Stimulated activated CD4-positive, alpha-beta T cell treated with anti-CD3 and anti-CD28 coated beads, Interleukin-15, amount 100 ng/mL, for 48 hours (primary cell): Measurements from ENCODE around the gene TENM3.

Experiments used
- DNase-seq, 2 donors: peaks; one replicate each; pipeline ENCODE4 v3.0.0-alpha.2; 2020; ENCODE audit warnings: low read depth in 2 of 2

The TENM3 gene

DNA sequence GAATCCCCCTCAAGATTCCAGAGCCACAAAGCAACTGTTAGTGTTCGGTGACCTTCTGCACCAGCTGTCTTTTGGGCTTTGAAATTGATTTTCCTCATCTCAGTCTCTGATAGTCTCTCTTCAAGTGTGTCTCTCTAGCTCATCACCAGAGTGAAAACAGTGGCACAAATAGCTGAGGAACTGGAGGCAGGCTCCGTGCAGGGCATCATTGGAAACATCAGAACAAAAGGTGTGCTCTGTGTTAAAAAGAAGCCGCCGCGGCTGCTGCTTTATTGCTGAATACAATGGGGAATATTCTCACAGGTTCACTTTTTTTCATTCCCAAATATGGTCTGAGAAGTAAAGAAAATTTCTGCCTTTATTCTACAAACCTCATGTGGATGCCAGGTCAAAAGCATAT lies 376.5 kb downstream of the TENM3 start:
- DNase-seq: no peak

DNA sequence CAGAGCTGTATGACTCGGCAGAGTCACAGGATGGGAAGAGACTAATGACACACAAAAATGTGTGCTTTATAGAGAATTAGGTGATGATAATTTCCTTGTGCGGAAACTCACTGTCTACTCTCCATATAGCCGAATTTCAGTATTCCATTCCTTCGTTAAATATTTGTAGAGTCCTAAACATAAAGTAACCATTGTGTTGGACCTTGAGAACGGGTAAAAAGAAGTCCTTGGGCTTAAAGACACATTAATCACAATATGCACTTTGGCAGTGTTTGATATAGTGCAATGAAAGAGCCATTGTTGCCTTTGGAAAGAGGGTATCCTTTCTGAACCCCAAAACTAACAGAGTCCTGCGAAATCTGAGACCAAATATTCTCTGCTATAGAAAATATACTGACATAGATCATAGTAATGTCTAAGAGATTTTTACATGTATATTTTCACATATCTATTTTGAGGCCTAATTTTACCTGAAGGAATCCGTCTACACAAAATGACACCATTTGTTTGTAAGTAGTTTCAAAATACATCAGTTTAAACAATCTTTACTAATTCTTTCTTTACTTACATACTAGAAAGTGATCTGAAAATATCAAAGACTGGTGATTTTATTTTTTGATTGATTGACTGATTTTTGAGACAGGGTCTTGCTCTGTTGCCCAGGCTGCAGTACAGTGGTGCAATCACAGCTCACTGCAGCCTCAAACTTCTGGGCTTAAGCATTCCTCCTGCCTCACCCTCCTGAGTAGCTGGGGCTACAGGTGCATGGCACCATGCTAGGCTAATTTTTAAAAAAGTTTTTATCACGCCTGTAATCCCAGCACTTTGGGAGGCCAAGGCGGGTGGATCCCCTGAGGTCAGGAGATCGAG lies 377.1 kb downstream of the TENM3 start:
- no peak for DNase-seq

DNA sequence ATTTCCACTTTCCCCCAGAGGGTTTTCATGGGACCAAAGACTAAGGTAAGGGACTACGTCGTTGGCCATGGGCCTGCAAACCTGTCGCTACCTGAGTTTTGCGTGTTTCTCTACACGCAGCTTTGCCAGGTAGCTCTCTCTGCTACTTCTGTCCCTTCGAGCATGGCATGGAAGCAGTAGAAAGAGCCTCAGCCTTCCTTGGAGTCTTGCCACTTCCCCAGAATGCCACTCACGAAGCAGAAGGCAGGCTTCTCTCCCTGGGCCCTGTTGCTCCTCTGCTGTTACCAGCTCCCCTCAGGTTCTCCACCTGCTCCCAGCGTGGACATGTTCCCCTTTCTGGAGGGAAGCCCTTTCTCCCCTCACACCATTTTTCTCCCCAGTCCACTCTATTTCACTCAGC lies 381.1 kb downstream of the TENM3 start:
- no peak for DNase-seq

DNA sequence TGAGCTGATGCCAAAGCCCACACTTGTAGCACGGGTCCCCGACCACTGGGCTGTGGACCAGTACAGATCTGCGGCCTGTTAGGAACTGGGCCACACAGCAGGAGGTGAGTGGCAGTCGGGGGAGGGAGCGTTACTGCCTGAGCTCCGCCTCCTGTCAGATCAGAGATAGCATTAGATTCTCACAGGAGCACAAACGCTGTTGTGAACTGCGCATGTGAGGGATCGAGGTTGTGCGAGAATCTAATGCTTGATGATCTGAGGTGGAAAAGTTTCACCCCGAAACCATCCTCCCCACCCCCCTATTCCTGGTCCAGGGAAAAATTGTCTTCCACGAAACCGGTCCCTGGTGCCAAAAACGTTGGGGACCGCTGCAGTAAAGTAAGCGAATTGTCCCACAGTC lies 382.0 kb downstream of the TENM3 start:
- DNase-seq: no peak

DNA sequence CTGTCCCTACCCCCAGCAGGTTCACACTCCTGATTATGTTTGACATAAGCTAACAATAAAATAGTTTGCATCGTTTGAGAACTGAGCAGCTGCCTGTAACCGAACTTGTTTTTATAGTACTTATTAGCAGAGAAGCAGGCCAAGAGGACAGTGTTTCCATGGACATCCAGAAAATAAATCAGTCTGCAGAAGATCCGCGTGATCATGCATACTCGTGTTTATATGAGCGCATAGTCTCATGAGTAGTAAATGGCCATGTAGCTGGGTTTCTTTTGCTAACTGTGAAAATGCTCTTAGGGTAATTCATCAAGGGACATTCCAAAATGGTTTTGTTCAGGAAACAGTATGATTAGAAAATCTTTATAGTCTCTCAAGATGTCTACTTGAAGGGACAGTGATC lies 384.8 kb downstream of the TENM3 start:
- DNase-seq: no peak

DNA sequence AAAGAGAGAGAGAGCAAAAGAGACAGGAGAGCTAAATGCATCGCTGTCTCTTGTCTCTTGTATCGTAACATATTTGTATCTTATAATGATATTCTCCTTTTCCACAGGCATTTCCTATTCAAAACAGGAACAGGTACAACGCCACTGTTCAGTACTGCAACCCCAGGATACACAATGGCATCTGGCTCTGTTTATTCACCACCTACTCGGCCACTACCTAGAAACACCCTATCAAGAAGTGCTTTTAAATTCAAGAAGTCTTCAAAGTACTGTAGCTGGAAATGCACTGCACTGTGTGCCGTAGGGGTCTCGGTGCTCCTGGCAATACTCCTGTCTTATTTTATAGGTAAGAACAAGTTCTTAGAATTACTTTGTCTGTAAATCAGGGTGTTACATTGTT lies 385.3 kb downstream of the TENM3 start:
- DNase-seq: no peak

DNA sequence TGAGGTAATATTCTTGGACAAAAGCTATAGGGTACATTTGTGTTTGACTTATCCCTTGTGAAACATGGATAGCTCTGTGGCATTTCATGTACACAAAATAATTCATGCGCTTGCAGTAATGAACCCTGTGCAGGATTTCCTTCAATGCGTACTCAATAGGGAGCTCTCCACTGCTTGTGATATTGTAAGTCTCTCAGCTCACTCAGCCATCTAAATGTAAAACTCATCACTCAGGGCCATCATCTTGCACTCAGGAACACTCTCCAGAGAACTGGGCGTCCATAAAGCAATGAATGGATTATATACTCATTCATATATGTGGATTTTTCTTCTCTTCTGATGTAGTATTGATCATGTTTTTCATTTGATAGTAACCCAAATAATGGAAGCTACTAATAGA lies 385.9 kb downstream of the TENM3 start:
- DNase-seq: no peak

DNA sequence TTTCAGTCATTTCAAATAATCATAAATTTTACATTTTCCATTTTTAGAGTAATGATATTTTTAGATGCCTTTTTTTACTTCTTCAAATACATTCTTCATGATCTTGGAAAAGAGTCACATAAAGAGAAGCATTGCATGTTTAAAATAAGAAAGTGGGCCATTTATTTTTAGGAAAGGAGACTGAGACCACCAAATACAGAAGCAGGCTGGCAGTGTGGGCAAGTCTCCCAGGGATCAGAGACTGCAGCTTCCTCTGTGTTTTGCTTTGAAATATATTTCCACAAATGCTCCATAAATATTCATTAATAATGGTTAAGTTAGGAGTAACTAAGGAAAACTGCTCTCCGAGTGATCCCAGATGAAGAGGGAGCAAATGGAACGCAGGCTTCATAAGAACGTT lies 397.3 kb downstream of the TENM3 start:
- no peak for DNase-seq

DNA sequence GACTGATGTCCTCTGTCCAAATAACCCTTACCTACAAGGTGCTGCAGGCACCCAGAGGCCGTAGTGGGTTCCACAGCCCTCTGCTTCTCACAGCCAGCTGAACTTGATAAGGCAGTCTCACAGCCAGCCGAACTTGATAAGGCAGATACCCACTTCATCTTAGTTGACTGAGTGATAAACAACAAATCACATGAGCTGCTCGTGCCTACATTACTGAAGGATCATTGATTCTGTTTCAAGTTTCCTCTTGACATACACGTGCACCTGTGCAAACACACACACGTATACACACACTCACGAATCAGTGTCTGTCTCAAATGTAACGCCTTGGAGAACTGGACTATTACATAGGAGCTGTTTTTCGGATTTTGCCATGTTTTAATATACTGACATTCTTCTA lies 397.7 kb downstream of the TENM3 start:
- DNase-seq: no peak

DNA sequence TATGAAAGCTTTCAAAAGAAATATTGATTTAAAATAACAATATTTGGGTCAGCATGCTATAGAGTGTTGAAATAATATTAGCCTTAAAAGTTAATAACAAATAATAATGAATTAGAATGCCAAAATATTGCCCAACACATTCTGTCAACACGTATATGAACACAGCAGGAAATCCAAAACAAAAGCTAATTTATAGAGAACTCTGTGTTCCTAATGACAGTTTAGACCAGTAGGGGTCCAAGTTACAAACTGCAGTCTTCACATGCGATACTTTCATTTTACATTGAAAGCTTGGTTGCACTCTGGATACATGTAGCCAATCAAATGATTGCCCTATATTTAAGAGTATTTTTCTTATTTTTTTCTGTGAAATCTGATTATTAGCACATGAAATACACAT lies 399.6 kb downstream of the TENM3 start:
- no peak for DNase-seq

DNA sequence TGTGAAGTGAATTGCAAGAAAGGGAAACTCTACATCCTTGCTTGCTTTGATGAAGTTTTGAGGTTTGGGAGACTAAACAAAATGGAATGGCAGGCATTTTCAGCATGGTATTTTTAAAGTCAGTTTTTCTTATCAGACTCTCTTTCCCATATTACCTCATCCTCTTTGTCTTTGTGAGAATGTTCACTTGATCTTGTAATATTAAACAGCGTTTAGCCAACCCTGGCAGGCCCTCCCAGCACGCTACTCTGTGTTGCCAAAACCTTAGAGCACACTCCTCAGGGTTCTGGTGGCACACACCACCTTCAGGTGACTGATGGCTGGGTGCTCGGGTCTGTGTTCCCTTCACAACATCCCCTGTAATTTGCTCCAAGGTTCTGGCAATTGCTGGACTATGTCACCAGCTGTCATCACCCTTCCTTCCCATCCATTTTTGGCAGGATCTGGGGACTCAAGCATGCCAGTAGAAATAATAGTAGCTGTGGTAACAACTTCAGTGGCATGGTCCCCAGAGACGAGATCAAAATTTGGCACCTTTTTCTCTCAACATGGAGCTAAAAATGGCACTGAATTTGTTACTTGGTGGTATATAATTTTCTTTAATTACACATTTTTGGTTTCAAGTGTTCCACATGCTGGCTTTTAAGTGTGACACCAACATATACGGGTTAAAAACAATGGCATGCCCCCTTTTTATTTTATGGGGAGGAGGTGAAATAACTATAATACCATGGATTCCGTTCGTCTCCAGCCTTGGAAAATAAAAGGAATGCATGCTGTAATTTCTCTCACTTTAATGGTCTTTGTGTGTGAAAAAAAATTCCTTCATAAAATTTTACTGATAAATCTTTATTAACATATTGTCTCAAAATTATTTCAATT lies 400.8 kb downstream of the TENM3 start:
- no peak for DNase-seq

DNA sequence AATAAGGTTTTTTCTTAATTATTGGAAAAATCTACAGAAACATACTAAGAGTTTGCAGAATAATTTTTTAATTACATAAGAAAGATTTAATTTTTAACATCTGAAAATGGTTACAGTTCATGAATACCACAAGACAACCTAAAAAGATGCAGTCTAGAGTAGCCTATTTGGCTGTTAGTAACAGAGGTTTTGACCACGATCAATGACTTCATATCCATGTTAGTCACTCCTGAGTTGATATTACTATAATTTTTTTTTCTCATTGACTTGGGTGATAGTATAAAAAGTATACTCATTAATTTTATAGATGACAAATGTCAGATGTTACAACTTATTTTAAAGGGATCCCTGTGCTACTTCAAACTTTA lies 401.5 kb downstream of the TENM3 start:
- no peak for DNase-seq

DNA sequence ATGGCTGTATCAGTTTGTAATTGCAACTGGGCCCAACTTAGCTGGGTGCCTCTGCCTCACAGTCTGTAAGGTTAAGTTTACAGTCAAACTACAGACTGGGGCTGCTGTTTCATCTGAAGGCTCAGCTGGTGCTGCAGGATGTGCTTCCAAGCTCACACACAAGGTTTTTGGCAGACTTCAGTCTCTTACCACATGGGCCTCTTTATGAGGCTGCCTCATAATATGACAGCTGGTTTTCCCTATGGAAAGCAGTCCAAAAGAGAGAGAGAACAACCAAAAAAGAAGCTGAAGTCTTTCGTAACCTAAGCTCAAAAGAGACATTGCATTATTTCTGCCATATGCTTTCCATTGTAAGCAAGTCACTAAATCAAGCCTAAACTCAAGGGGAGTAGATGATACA lies 402.3 kb downstream of the TENM3 start:
- no peak for DNase-seq

DNA sequence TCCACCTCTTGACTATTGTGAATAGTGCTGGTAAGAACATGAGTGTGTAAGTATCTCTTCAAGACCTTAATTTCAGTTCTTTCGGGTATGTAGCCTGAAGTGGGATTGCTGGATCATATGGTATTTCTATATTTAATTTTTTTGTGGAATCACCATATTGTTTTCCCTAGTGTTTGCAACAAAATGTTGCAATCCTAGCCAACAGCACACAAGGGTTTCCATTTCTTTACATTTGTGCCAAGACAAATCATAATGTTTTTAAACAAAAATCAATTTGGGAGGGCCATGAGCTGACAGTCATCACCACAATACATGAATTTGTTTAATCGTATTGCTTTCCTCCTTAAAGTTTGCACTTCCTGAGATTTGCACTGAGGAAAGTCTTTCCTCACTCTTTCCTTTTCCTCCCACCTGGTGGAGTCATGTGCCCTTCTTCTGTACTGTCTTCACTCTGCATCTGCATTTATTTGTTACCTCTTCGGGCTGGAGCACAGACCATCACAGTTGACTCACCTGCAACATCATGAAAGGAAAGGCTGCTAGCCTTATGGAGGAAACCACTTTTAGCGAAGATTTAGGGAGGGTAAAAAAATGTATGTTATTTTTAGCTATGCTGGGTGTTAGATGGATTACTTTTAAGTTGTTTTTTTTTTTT lies 404.6 kb downstream of the TENM3 start:
- DNase-seq: no peak

DNA sequence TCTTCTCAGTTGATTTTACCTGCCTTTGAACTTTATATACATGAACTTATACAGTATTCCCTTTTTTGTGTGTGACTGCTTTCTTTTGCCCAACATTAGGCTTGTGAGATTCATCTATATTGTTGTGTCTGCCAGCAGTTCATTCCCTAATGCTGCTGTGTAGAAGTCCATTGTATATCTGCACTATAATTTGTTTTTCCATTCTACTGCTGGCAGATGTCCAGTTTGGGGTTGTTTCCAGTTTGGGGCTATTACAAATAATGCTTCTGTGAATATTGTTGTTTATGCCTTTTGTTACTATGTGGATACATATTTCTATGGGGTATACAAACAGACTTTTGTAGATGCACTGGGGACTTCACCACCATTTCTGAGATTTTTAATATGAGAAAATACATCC lies 405.6 kb downstream of the TENM3 start:
- no peak for DNase-seq

DNA sequence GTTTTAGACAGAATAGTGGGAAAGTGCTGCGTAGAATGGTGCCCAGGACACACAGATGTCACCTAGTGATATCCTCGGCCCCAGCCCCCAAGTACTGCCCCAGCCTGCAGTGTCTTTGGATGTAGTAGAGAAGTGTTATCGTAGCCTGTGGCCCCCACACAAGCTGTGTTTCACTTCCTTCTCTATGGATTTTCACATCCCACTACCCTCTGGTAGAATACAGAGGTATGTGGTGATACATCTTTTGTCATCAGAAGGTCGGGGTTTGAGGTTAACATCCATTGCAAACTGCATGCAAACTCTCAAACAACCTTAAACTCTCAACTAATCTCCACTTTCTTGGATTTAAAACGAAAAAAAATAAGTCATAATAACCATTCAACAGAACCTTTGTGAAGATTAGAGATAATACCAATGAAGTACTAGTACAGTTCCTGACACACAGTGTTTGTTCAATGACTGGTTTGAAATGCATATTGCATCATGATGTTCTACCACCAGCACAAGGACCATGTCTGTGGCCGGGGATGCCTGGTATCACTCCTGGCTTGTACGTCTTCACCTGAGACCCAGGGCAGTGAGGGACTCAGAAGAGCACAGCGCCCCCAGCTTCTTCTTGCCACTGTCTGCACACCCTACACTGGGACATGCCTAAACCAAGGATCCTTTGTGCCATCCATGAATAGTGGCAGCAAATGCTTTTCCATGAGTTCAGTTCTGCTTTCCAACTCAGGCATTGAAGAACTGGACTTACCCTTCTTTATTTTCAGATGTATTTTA lies 406.7 kb downstream of the TENM3 start:
- DNase-seq: no peak

DNA sequence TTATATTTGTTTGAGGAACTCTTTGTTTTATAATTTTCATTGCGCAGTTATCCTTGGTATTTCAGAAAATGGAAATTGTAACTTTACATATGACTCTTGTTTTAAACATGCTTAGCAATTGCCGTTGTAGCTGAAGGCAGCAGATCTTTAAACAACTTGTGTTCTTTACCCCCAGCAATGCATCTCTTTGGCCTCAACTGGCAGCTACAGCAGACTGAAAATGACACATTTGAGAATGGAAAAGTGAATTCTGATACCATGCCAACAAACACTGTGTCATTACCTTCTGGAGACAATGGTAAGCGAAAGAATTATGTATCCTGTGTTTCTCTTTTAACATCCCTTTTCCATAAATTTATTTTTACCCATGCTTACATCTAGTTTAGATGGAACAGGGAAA lies 410.4 kb downstream of the TENM3 start:
- DNase-seq: no peak

DNA sequence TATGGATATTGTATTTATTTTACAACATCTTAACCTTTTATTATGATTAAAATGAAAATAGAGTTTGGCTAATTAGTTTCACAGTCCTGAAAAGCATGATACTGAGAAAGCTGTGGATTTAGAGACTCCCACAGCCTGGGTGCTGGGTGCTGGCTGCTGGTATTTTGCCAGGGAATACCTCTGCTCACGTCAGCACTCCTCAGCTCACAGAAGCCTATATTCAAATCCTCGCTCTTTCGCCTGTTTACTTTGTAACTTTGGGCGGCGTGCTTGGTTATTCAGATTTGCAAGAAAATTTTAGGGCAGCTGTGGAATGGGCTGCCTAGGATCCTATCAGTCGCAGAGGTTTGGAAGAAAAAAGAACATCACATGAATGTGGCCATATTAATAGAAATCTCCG lies 412.1 kb downstream of the TENM3 start:
- no peak for DNase-seq

DNA sequence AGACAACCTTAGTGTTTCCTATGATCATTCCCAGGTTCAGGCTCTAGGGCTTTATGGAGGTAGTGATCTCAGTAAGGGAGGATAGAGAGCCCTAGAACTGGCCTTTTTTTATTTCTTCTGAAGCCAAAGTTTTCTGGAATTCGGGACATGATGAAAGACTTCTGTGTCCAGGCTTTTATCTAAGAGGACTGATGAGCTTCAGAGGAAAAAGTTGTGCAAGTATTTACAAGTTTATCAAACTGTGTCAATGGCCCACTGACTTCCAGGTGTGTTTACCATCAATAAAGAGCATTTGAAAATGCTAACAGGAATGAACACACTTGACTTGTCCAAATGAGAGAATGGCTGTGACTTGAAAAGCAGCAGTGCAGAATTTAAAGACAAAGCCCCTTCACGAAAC lies 419.3 kb downstream of the TENM3 start:
- DNase-seq: no peak

DNA sequence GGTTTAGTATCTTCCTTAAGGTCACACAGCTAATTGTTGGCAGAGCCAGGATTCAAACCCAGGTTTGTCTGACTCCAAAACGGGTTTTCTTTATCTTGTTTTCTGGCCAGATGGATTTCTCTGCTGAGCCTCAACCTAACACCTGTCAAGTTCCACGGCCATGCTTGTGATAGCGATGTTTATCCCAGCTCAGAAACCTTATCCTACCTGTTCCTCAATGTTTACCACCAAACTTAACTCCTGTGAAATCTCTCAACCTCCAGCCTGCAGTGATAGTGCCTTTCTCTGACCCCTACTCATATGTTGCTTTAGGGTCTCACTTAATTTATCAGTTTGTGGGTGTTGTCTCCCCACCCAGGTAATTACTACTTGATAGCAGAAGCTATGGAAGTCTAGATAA lies 428.0 kb downstream of the TENM3 start:
- DNase-seq: no peak

DNA sequence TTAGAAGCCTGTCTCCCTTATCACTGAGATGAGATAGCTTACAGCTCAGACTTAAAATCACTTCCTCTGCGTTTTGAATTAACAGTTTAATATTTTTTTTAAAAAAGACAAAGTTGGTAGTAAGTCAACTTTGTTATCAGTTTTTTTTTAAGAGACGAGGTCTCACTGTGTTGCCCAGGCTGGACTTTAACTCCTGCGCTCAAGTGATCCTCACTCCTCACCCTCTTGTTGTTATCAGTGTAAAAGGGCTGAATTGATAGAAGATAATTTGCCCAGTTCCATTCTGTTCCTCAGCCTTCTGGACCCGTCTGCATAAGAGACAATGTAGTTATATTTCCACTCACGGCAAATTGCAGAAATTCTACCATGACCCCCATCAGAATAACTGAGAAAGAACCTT lies 428.5 kb downstream of the TENM3 start:
- no peak for DNase-seq

DNA sequence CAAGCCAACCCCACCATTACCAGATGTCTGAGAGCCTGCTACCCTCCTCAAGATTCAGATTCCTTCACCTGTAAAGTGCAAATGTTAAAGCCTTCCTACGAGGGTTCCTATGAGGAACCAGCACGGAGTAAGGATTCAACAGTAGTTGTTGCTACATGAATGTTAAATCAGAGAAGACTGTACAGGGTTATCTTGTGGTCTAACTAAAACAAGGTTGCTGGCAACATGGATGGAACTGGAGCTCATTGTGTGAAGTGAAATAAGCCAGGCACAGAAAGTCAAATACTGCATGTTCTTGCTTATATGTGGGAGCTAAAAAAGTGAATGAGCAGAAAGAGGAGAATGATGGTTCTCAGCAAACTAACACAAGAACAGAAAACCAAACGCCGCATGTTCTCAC lies 435.4 kb downstream of the TENM3 start:
- no peak for DNase-seq
